GM19351 (cell line): ENCODE measurements around the gene MBD6.
"Not testable (repeated sequence)": the region's sequence is repeated elsewhere in the genome, so short reads cannot be mapped to it uniquely, and the experiment has no call there.

Experiments used
- ATAC-seq: cut with Tn5 transposase; IDR thresholded peaks from one replicate; pipeline ENCODE4 v1.9.1; 2021; ENCODE audit warnings: mild to moderate bottlenecking, moderate library complexity; ENCODE audit not compliant: unreplicated experiment

The MBD6 gene

GRCh38 chr12:57548488-57548887 lies 25.9 kb downstream of the MBD6 start:
- ATAC-seq, result no peak

GRCh38 chr12:57549203-57549908 lies 26.7 kb downstream of the MBD6 start:
- no peak for ATAC-seq

DNA sequence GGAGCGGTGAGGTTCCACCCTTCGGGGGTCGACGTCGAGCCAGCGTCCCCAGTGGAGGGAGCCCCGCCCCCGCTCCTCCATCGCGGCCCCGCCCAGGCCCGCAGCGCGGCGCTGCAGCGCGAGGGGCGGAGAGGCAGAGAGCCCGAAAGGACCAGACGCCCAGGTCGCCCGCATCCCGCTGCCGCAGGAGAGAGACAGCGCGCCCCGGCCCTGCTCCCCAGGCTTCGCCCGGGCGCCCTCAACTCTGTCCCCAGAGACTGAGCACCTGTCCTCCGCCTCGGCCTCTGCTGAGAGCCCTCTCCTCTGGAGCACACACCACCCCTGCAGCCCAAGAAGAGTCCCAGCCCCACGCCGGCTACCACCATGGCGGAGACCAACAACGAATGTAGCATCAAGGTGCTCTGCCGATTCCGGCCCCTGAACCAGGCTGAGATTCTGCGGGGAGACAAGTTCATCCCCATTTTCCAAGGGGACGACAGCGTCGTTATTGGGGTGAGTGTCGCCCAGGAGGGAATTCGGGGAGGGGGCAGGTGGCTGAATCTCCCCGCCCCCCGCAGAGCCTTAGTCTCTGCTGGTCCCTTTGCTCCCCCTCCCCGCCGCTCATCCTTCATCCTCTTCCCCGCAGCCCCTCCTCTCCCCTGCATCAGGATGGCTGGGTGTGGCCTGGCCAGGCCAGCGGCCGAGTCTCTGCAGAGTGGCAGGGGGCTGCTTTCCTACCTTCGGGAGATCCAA lies 27.5 kb downstream of the MBD6 start, which contains the start of gene KIF5A:
Gene KIF5A, plus strand, starts transcription at position 136 of the 732 bp plus-strand sequence. Its CDS starts 228 bp downstream, at position 364.
- ATAC-seq, result peak; percentile 51

GRCh38 chr12:57550641-57551549 lies 28.3 kb downstream of the MBD6 start:
- no peak for ATAC-seq

DNA sequence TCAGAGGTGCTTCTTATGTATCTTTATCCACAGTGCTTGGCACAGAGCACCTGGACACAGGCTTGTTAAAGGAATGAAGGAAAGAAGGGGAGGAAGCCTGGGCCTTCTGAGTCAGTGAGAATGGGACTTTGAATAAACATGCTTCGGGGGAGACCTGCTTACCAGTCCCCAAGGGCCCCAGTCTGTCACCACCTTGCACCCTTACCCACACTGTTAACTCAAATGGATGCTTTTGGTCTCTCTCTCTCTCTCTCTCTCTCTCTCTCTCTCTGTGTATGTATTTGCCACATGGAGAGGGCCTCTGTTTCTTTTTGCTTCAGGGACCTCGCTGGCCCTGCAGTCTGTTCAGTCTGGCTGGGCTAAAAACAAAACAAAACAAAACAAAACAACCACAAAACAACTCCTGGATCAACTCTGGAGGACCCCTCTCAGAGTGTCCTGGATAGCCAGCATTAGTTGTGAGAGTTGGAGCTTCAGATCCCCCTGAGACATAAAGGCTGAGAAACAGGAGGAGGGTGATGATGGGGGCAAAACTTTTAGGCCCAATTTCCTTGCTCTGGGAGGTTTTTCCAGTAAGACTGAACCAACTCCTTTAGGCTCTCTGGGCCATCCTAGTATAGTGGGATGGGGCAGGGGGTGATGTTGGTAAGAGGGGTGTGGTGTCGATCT lies 29.1 kb downstream of the MBD6 start:
- no peak for ATAC-seq

DNA sequence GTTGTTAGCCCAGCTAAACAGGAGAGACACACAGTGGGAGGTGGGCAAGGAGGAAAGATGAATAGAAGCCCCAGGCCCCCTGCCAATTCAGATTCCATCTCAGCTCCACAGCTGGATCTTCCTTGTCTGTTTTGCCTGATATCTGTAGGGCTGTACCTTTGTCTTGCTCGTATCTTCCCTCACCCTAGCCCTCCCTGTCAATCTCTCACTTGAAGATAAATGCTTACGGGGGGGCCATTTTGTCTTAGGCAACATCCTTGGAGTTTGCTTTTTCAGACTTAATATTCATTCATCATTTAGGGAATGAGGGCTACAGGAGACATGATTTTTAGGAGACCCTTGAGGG lies 29.7 kb downstream of the MBD6 start:
- ATAC-seq, result no peak

- no peak for ATAC-seq
Measured at GRCh38 chr12:57552835-57553313, 30.2 kb downstream of the MBD6 start.

DNA sequence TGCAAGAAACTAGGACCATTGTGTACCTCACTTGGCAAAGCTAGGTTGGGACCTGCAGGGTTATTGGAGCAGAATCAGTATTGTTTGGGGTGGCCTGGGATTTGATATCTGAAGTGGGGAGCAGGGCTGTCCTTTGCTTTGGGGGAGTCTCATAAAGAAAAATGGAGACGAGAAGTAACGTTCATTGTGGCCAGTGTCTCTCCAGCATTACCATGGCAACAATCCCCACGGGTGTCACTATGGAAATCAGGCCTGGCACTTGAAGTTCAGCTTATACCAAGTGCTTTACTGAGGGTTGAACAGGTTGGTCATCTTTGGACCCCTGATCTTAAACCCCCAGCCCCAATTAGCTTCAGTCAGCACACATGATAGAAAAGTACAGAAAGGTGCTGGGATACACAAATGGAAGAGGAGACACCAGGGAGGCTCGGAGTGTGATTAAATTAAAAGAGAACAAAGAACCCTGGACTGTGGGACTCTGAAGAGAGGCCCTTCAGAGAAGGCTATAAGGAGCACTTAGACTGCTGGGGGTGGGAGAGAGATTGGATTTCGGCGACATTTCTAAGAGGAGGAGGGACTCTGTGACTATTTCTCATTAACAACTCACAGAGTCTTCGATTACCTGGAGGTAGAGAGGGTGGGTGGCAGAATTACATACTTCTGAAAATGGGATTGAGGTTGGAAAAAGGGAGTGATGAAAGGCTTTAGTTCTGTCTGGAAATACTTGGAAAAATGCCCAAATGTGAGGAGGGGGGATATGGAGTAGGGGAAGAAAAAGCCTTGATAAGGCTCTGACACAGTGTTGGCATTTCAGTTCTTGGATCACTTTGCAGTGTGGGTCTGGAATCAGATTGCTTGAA lies 30.9 kb downstream of the MBD6 start:
- ATAC-seq, result no peak

DNA sequence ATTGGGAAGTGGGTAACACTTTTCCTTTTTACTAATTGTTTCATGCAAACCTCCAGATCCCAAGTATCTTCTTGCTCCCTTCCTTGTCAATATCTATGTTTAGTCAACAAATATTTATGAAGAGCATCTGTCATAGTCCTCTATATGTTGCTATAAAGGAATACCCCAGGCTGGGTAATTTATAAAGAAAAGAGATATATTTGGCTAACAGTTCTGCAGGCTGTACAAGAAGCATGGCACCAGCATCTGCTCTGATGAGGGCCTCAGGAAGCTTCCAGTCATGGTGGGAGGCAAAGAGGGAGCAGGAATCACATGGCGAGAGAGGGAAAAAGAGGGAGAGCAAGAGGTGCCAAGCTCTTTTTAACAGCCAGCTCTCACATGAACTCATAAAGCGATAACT lies 31.8 kb downstream of the MBD6 start:
- no peak for ATAC-seq

GRCh38 chr12:57554897-57555296 lies 32.3 kb downstream of the MBD6 start:
- ATAC-seq, result no peak

- ATAC-seq, result no peak
Measured at GRCh38 chr12:57558864-57559263, 36.2 kb downstream of the MBD6 start.

GRCh38 chr12:57560516-57560915 lies 37.9 kb downstream of the MBD6 start:
- ATAC-seq, result no peak

DNA sequence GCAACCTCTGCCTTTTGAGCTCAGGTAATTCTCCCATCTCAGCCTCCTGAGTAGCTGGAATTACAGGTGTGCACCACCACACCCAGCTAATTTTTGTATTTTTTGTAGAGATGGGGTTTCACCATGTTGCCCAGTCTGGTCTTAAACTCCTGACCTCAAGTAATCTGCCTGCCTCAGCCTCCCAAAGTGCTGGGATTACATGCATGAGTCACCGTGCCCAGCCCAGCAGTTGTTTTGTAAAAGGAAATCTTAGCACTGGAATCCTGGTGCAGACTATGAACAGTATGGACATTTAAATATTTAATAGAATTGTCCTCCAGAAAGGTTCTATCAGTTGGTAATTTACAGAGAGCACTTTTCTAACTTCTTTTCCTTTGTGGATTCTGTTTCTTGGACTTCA lies 38.5 kb downstream of the MBD6 start:
- not testable (repeated sequence) for ATAC-seq

DNA sequence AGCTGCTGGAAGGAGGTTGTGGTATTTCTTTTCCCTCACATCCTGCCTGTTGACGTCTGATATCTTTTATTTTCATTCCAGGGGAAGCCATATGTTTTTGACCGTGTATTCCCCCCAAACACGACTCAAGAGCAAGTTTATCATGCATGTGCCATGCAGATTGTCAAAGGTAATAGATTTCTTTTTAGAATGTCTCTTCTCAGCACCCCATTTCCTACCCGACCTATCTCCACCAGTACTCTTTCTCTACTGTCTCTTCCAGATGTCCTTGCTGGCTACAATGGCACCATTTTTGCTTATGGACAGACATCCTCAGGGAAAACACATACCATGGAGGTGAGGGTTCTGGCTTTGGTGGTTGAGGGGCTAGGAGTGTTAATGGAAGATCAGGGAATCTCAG lies 40.7 kb downstream of the MBD6 start:
- ATAC-seq, result no peak

DNA sequence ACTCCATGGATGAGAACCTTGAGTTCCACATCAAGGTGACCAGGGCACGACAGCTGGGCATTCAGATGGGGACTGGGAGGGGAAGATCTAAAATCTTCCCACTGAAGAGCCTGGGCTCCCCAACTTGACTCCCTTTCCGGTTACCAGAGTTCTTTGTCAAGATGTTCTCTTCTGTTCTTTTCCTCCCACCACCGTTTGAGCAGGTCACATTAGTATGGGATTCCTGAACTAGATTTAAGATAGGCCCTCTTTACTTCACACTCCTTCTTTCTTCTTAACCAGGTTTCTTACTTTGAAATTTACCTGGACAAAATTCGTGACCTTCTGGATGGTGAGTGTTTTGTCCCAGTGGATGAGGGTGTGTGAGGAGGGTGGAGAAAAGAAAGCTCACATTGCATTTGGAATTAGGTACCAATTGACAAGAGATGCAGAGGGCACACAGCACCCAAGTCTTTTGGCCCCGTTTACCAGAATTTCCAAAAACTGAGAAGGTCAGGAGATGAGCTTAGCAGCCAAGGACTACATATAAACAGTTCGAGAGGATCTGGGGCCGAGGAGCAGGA lies 41.6 kb downstream of the MBD6 start:
- no peak for ATAC-seq

DNA sequence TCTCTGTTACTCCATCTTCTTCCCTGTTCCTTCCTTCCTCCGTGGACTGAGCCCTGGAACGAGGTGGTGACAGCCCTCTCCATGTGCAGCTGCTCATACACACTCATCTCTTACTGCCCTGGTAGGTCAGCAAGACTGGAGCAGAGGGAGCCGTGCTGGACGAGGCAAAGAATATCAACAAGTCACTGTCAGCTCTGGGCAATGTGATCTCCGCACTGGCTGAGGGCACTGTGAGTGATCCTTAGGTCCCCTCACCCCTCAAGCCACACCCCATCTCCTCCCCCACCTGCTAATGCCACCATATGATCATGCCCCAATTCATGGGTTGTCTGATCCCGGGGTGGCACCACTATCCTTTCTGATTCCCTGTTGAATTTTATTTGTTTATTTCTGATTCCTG lies 46.2 kb downstream of the MBD6 start:
- ATAC-seq, result no peak

DNA sequence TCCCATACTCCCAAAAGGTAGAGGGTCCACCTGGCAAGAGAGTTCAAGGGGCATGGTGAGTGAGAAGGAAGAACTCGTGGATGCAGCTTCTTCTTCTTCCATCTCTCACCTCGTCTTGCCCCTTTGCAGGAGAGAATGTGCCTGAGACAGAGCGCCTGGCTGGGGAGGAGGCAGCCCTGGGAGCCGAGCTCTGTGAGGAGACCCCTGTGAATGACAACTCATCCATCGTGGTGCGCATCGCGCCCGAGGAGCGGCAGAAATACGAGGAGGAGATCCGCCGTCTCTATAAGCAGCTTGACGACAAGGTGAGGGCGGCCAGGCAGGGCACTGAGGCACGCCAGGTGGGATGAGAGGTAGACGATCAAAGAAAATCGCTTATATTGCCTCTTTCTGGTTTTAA lies 47.2 kb downstream of the MBD6 start:
- ATAC-seq, result no peak

DNA sequence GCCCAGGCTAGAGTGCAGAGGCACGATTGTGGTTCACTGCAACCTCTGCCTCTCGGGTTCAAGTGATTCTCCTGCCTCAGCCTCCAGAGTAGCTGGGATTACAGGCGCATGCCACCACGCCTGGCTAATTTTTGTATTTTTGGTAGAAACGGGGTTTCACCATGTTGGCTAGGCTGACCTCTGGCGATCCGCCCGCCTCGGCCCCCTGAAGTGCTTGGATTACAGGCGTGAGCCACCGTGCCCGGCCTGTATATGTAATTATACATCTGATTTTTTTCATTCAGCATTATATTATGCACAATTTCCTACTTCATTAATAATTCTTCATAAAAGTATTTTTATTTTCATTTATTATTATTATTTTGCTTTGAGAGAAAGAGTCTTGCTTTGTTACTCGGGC lies 47.8 kb downstream of the MBD6 start:
- not testable (repeated sequence) for ATAC-seq

GRCh38 chr12:57571926-57572762 lies 49.5 kb downstream of the MBD6 start:
- no peak for ATAC-seq
